ENCODE measurements around the gene OLAH. TPM values are rescaled to one million over a fixed set of nuclear protein-coding genes. Genes with fewer than 3 reads are reported as not detected.

OLAH gene
- total RNA-seq, 1 donor from 2014 or later, result 16.3 TPM

- TF ChIP-seq CTCF (IDR thresholded peaks at IDR 0.05; ENCODE audit: insufficient read depth, low read length, severe bottlenecking), result no peak
- no peaks in the 10 kb centered on the region for H3K36me3 ChIP-seq (ENCODE audit: control insufficient read depth, insufficient read depth, low read length)
- no peak for FAIRE-seq
Observed at GRCh38 chr10:15060638-15061037, 16.9 kb downstream of the OLAH start.

GRCh38 chr10:15067154-15067553 is 23.4 kb downstream of the OLAH start:
- FAIRE-seq (no peak), DNase-seq (ENCODE audit: low read depth) (no peak)
- no peaks in the 10 kb centered on the region for H3K27me3 ChIP-seq (ENCODE audit: control insufficient read depth, insufficient read depth, low read length)
- no peak for TF ChIP-seq CTCF (IDR thresholded peaks at IDR 0.05; ENCODE audit: insufficient read depth, low read length, severe bottlenecking)
- H3K36me3 ChIP-seq (ENCODE audit: control insufficient read depth, insufficient read depth, low read length), result no peaks in the 10 kb centered on the region
- no peak overlapping the region for H3K4me3 ChIP-seq (ENCODE audit: low read depth, low read length)

More at GRCh38 chr10:15060638-15061037, 16.9 kb downstream of the OLAH start:
- no peaks in the 10 kb centered on the region for H3K27me3 ChIP-seq (ENCODE audit: control insufficient read depth, insufficient read depth, low read length)
- H3K4me3 ChIP-seq (ENCODE audit: low read depth, low read length), result no peak overlapping the region
- no peak for DNase-seq (ENCODE audit: low read depth)

- Histone ChIP-seq H3K36me3 (ENCODE audit: control insufficient read depth, insufficient read depth, low read length) (no peaks in the 10 kb centered on the region), H3K27me3 (ENCODE audit: control insufficient read depth, insufficient read depth, low read length) (no peaks in the 10 kb centered on the region), H3K4me3 (ENCODE audit: low read depth, low read length) (no peak overlapping the region)
- FAIRE-seq (peak; percentile 73), DNase-seq (ENCODE audit: low read depth) (peak; percentile 60)
- TF ChIP-seq CTCF (IDR thresholded peaks at IDR 0.05; ENCODE audit: insufficient read depth, low read length, severe bottlenecking), result no peak
Observed at GRCh38 chr10:15068802-15069201, 25.1 kb downstream of the OLAH start.

GRCh38 chr10:15069230-15069629 is 25.5 kb downstream of the OLAH start:
- no peak overlapping the region for H3K4me3 ChIP-seq (ENCODE audit: low read depth, low read length)
- no peak for TF ChIP-seq CTCF (IDR thresholded peaks at IDR 0.05; ENCODE audit: insufficient read depth, low read length, severe bottlenecking)
- DNase-seq (ENCODE audit: low read depth), result no peak
- no peak for FAIRE-seq
- H3K36me3 ChIP-seq (ENCODE audit: control insufficient read depth, insufficient read depth, low read length), result no peaks in the 10 kb centered on the region
- no peaks in the 10 kb centered on the region for H3K27me3 ChIP-seq (ENCODE audit: control insufficient read depth, insufficient read depth, low read length)

GRCh38 chr10:15072358-15072757 is 28.6 kb downstream of the OLAH start:
- H3K36me3 ChIP-seq (ENCODE audit: control insufficient read depth, insufficient read depth, low read length), result no peaks in the 10 kb centered on the region
- TF ChIP-seq CTCF (IDR thresholded peaks at IDR 0.05; ENCODE audit: insufficient read depth, low read length, severe bottlenecking), result no peak
- no peak overlapping the region for H3K4me3 ChIP-seq (ENCODE audit: low read depth, low read length)
- FAIRE-seq, result no peak
- H3K27me3 ChIP-seq (ENCODE audit: control insufficient read depth, insufficient read depth, low read length), result no peaks in the 10 kb centered on the region
- no peak for DNase-seq (ENCODE audit: low read depth)

GRCh38 chr10:15075421-15075820 is 31.7 kb downstream of the OLAH start:
- H3K36me3 ChIP-seq (ENCODE audit: control insufficient read depth, insufficient read depth, low read length), result no peaks in the 10 kb centered on the region
- H3K4me3 ChIP-seq (ENCODE audit: low read depth, low read length), result no peak overlapping the region
- no peak for TF ChIP-seq CTCF (IDR thresholded peaks at IDR 0.05; ENCODE audit: insufficient read depth, low read length, severe bottlenecking)
- DNase-seq (ENCODE audit: low read depth), result no peak
- FAIRE-seq, result no peak
- no peaks in the 10 kb centered on the region for H3K27me3 ChIP-seq (ENCODE audit: control insufficient read depth, insufficient read depth, low read length)
